Measurements from ENCODE around the gene NR3C2. TPM values are rescaled to one million over a fixed set of nuclear protein-coding genes. Genes with fewer than 3 reads are reported as not detected.

The NR3C2 gene
- total RNA-seq, 1 donor from 2014 or later = 42.3 TPM

DNA sequence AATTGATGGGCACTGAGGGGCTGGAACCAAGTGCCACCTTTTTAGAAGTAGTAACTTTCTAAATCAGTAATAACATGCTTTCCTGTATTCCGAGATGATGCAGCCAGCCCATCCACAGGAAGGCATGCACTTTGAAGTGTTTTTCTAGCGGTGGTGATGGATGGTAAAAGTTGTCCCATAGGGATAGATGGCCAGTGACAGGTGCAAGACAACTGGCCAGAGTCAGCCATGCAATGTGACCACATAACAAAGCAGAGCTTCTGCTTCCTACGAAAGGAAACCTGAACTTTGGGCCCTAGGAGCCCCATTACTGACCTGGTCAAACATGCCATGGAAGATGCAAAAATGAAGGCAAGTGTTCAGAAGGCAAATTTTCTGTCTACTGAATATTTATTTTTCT, 72.3 kb downstream of the NR3C2 start:
- intact Hi-C loops (cut with DNase I) = no loop called here
- Histone ChIP-seq H3K36me3 (no peaks in the 10 kb centered on the region), H3K27ac (no peak overlapping the region), H3K4me1 (peaks cover 0 to 3% of the 10 kb centered on the region in 2 donors), H3K9me3 (no peaks in the 10 kb centered on the region), H3K27me3 (no peaks in the 10 kb centered on the region), H3K4me3 (no peak overlapping the region)
- TF ChIP-seq, protein P1, sequence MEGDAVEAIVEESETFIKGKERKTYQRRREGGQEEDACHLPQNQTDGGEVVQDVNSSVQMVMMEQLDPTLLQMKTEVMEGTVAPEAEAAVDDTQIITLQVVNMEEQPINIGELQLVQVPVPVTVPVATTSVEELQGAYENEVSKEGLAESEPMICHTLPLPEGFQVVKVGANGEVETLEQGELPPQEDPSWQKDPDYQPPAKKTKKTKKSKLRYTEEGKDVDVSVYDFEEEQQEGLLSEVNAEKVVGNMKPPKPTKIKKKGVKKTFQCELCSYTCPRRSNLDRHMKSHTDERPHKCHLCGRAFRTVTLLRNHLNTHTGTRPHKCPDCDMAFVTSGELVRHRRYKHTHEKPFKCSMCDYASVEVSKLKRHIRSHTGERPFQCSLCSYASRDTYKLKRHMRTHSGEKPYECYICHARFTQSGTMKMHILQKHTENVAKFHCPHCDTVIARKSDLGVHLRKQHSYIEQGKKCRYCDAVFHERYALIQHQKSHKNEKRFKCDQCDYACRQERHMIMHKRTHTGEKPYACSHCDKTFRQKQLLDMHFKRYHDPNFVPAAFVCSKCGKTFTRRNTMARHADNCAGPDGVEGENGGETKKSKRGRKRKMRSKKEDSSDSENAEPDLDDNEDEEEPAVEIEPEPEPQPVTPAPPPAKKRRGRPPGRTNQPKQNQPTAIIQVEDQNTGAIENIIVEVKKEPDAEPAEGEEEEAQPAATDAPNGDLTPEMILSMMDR (IDR thresholded peaks at IDR 0.05) = no peak
- no peak for DNase-seq (ENCODE audit: low spot score in 2 of 2)

DNA sequence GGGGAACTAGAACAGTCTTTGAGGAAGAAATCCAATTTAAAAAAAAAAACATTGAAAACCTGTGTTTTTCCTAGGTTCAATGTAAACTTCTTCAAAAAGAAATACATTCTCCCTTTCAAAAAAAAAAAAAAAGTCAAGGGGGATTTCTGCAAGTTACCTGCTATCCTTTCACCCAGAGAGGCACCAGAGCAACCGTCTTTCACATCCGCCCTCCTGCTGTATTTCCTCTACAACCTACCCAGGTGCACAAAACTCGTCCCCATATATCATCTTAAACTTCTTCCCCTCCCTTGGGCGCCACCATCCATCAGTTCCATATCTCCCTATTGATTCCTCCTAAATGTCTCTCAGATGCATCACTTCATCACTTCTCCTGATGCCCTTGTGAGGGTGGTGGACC, 74.5 kb downstream of the NR3C2 start:
- Histone ChIP-seq H3K27ac (no peak overlapping the region), H3K4me3 (no peak overlapping the region), H3K4me1 (peaks cover 0 to 3% of the 10 kb centered on the region in 2 donors), H3K9me3 (no peaks in the 10 kb centered on the region), H3K27me3 (no peaks in the 10 kb centered on the region), H3K36me3 (no peaks in the 10 kb centered on the region)
- TF ChIP-seq, protein P1 (IDR thresholded peaks at IDR 0.05) = no peak
- intact Hi-C loops (cut with DNase I) = no loop called here
- no peak for DNase-seq (ENCODE audit: low spot score in 2 of 2)

DNA sequence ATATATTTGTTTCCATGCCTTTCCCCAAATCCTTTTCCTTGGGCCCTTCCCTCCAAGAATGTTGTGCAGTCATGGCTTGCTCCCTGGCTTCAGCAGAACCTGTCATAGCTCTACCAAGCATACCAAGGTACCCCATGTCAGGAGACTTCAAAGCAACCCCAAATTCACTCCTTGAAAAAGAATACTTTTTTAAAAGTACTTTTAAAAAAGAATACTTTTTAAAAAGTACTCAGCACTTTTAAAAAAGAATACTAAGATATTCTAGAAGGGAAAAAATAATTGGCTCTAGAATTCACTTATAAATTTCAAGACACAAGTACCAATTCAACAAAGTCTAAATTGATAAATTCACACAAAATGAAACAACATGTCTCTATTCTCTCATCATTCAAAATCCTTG, 76.0 kb downstream of the NR3C2 start:
- Histone ChIP-seq H3K4me3 (no peak overlapping the region), H3K27me3 (no peaks in the 10 kb centered on the region), H3K36me3 (no peaks in the 10 kb centered on the region), H3K27ac (no peak overlapping the region), H3K9me3 (no peaks in the 10 kb centered on the region), H3K4me1 (no peaks in the 10 kb centered on the region)
- intact Hi-C loops (cut with DNase I) = no loop called here
- DNase-seq (ENCODE audit: low spot score in 2 of 2) = no peak
- TF ChIP-seq, protein P1 (IDR thresholded peaks at IDR 0.05) = no peak

DNA sequence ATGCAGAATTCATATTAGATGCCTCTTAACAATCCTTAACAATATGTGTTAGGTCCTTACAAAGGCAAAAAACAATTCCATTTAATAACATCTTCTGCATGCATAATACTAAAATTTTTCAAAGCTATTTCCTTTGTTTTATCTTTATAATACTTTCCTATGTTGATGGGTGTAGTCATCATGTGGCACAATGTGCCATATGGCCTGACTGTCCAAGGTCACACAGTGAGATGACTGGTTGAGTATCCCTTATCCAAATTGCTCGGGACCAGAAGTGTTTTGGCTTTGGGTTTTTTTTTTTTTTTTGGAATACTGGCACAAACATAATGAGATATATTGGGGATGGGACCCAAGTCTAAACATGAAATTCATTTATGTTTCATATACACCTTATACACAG, 77.7 kb downstream of the NR3C2 start:
- H3K27me3 ChIP-seq = no peaks in the 10 kb centered on the region
- TF ChIP-seq, protein P1 (IDR thresholded peaks at IDR 0.05) = no peak
- intact Hi-C loops (cut with DNase I) = no loop called here
- H3K9me3 ChIP-seq = no peaks in the 10 kb centered on the region
- H3K36me3 ChIP-seq = no peaks in the 10 kb centered on the region
- DNase-seq (ENCODE audit: low spot score in 2 of 2) = no peak
- H3K27ac ChIP-seq = no peak overlapping the region
- no peaks in the 10 kb centered on the region for H3K4me1 ChIP-seq
- no peak overlapping the region for H3K4me3 ChIP-seq

DNA sequence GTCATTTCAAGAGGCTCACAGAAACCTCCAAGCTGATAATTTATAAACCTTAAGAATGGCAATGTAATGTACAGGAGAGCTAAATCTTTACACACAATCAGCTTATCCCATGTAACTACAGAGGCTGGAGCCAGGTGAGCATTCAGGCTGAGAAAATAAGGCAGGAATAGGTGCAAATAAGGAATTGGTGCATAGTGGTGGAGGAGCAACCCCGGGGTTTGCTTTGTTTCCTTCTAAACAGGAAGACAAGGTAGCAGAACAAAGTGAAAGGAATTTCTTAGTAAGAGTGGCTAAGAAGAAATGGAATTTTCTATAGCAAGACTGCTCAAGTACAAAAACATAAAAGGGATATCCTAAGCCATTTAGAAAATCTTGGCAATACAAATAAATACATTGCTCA, 82.4 kb downstream of the NR3C2 start:
- DNase-seq (ENCODE audit: low spot score in 2 of 2) = no peak
- TF ChIP-seq, protein P1 (IDR thresholded peaks at IDR 0.05) = no peak
- no peak overlapping the region for H3K27ac ChIP-seq

More for the DNA sequence above, 82.4 kb downstream of the NR3C2 start:
- Histone ChIP-seq H3K36me3 (no peaks in the 10 kb centered on the region), H3K27me3 (no peaks in the 10 kb centered on the region), H3K9me3 (no peaks in the 10 kb centered on the region), H3K4me3 (no peak overlapping the region), H3K4me1 (peaks cover 0 to 2% of the 10 kb centered on the region in 2 donors)
- intact Hi-C loops (cut with DNase I) = no loop called here

Measured in ascending aorta (tissue), 2 donors.